Activated naive CD8-positive, alpha-beta T cell (primary cell): ENCODE results near the gene COPG1.
"Not testable (repeated sequence)": the region's sequence is repeated elsewhere in the genome, so short reads cannot be mapped to it uniquely, and the experiment has no call there.

Experiments
- H3K27ac Mint-ChIP-seq: one replicate; pipeline ENCODE4 v1.8.0; 2021; ENCODE audit warnings: mixed read lengths
- H3K27me3 Mint-ChIP-seq: one replicate; pipeline ENCODE4 v1.8.0; 2021; ENCODE audit warnings: mixed read lengths
- H3K36me3 Mint-ChIP-seq: one replicate; pipeline ENCODE4 v1.8.0; 2021; ENCODE audit warnings: mixed read lengths
- H3K4me1 Mint-ChIP-seq: one replicate; pipeline ENCODE4 v1.8.0; 2021; ENCODE audit warnings: low read depth, mixed read lengths
- H3K4me3 Mint-ChIP-seq: one replicate; pipeline ENCODE4 v1.8.0; 2021; ENCODE audit warnings: mild to moderate bottlenecking, mixed read lengths
- H3K9me3 Mint-ChIP-seq: one replicate; pipeline ENCODE4 v1.8.0; 2021; ENCODE audit warnings: low read depth, mixed read lengths

The COPG1 gene

DNA sequence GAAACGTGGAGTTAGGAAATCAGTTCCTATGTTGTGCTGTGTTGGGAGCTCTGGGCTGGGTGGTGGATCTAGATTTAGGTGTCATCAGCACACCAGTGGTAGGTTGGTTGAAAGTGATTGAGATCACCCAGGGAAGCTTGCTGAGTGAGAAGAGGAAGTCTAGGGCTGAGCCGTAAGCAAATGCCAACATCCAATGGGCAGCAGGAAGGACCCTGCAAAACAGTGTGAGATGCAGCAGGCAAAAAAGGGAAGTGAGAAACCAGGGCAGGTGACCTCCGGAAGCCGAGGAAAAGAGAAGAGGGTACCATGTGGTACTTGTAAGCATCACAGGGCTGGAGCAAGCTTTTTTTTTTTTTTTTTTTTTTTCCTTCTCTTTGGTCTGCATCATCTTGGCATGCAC is 15.9 kb upstream of the COPG1 start:
- H3K27me3 Mint-ChIP-seq, result no peaks in the 10 kb centered on the region
- H3K9me3 Mint-ChIP-seq, result no peaks in the 10 kb centered on the region
- no peaks in the 10 kb centered on the region for H3K36me3 Mint-ChIP-seq
- H3K4me3 Mint-ChIP-seq, result no peak overlapping the region
- no peak overlapping the region for H3K27ac Mint-ChIP-seq
- peaks cover 8% of the 10 kb centered on the region for H3K4me1 Mint-ChIP-seq

DNA sequence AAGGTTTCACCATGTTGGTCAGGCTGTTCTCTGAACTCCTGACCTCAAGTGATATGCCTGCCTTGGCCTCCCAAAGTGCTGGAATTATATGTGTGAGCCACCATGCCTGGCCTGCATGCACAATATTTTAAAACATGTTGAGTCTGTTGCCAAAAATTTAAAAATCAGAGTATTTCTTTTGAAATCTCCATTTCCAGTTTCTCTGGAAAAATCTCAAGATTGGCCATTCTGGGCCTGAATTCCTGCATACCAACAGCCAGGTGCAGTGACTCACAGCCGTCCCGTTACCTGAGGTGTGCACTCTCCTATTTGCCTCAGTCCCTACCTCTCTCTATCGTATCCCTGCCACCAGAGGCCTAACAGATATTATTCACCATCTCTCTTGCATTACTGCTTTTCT is 15.0 kb upstream of the COPG1 start:
- H3K27me3 Mint-ChIP-seq, result no peaks in the 10 kb centered on the region
- H3K36me3 Mint-ChIP-seq, result no peaks in the 10 kb centered on the region
- H3K9me3 Mint-ChIP-seq, result no peaks in the 10 kb centered on the region
- H3K27ac Mint-ChIP-seq, result no peak overlapping the region
- H3K4me1 Mint-ChIP-seq, result peaks cover 13% of the 10 kb centered on the region
- H3K4me3 Mint-ChIP-seq, result no peak overlapping the region

DNA sequence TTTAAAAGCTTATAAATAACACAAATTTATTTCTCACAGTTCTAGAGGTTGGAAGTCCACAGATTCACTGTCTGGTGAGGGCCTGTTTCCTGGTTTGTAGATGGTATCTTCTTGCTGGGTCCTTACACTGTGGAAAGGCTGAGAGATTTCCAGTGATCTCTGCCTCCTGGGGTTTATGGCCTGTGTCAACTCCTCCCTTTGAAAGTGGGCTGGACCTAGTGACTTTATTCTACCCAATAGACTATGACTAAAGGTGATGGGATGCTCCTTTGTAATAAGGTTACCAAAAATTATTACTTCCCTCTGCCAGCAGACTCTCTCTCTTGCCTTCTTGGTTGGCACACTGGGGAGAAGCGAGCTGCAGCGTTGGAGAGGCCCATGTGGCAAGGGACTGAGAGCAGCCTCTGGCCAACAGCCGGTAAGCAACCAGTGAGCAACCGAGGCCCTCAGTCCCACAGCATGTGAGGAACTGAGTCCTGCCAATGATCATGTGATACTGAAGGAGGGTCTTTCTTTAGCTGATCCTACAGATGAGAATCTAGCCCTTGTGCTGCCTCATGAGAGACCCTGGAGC is 14.0 kb upstream of the COPG1 start:
- Mint-ChIP-seq H3K27ac (no peak overlapping the region), H3K4me1 (peaks cover 11% of the 10 kb centered on the region), H3K36me3 (no peaks in the 10 kb centered on the region), H3K9me3 (no peaks in the 10 kb centered on the region), H3K4me3 (no peak overlapping the region), H3K27me3 (no peaks in the 10 kb centered on the region)

DNA sequence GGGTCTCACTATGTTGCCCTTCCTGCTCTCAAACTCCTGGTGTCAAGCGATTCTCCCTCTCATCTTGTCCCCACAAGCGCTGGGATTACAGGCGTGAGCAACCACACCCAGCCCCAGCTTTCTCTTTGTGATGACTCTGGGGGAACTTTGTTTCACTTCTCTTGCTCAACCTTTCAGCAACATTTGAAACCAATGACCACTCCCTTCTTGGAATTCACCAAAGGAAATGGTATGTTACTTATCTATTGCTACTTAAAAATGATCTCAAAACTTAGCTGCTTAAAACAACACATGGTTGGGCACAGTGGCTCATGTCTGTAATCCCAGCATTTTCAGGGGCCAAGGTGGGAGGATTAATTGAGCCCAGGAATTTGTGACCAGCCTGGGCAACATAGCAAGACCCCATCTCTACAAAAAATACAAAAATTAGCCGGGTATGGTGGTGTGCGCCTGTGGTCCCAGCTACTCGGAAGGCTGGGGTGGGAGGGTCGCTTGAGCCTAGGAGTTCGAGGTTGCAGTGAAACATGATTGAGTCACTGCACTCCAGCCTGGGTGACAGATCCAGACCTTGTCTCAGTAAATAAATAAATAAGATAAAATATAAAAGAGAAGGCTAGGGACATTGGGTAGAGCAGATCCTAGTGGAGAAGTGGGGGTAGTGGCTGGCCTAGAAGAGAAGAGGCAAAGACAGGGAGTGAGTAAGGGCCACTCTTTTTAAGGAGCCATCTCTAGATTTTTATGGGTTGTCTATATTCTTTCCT is 10.3 kb upstream of the COPG1 start:
- H3K4me3 Mint-ChIP-seq, result no peak overlapping the region
- H3K36me3 Mint-ChIP-seq, result no peaks in the 10 kb centered on the region
- H3K4me1 Mint-ChIP-seq, result peaks cover 4% of the 10 kb centered on the region
- H3K27ac Mint-ChIP-seq, result peak overlapping the region; percentile 38
- no peaks in the 10 kb centered on the region for H3K9me3 Mint-ChIP-seq
- H3K27me3 Mint-ChIP-seq, result no peaks in the 10 kb centered on the region

DNA sequence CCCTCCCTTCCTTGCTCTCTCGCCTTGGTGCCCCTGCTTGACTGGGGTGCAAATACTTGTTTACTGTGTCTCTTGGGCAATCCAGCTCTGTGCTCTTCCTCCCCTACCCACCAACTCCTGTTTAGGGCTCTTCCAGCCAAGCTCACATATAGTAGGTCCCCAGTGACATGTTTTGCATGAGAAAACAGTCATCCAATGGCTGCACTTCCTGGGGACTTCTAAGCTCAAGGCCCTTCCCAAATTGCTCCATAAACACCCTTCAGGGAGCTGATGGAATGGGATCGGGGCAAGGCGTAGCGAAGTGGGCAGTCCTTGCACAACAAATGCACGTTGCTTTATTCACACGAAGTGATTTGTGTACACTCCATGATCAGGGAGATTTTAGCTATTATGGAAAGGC is 9.4 kb upstream of the COPG1 start:
- H3K36me3 Mint-ChIP-seq, result no peaks in the 10 kb centered on the region
- no peaks in the 10 kb centered on the region for H3K27me3 Mint-ChIP-seq
- H3K4me1 Mint-ChIP-seq, result peaks cover 4% of the 10 kb centered on the region
- H3K4me3 Mint-ChIP-seq, result no peak overlapping the region
- no peaks in the 10 kb centered on the region for H3K9me3 Mint-ChIP-seq
- no peak overlapping the region for H3K27ac Mint-ChIP-seq

DNA sequence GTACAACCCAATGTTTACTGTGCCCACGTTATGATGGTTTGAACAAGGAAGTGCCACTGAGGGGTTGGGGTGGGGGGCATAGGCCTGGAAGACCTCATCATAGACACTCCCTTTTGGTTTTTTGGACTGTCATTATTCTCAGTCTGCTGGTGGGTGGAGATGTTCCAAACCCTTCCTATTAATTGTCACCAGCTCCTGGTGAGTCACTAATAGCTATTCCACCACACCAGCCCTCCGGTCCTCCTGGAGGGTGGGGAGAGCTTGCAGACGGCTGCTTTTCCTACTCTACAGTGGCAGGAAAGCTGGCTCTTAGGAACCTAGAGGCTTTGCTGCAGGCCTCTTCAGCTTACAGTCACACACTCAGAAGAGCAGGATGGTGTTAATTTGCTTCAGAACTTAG is 9.0 kb upstream of the COPG1 start:
- no peaks in the 10 kb centered on the region for H3K27me3 Mint-ChIP-seq
- H3K36me3 Mint-ChIP-seq, result no peaks in the 10 kb centered on the region
- no peak overlapping the region for H3K4me3 Mint-ChIP-seq
- no peaks in the 10 kb centered on the region for H3K9me3 Mint-ChIP-seq
- no peak overlapping the region for H3K27ac Mint-ChIP-seq
- peaks cover 6% of the 10 kb centered on the region for H3K4me1 Mint-ChIP-seq

DNA sequence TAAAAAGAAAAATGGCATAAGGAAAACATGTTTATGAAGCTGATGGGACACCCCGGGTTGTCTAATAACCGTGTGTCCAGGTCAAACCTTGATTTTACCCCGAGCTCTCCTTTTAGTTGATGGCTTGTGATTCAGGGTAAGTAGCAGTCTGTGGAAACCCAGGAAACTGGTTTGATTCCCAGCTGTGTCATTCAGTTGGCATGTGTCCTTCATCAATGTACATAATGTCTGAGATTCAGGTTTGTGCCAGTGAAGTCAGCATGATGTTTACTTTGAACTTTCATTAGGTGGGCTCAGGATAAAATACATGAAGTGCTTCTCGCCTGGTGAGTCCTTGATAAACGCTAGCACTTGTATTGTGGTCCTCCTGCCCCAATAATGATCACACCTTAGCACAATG is 4.3 kb upstream of the COPG1 start:
- H3K9me3 Mint-ChIP-seq, result no peaks in the 10 kb centered on the region
- H3K27ac Mint-ChIP-seq, result no peak overlapping the region
- H3K27me3 Mint-ChIP-seq, result no peaks in the 10 kb centered on the region
- peaks cover 25% of the 10 kb centered on the region for H3K4me1 Mint-ChIP-seq
- H3K36me3 Mint-ChIP-seq, result no peaks in the 10 kb centered on the region
- H3K4me3 Mint-ChIP-seq, result no peak overlapping the region

DNA sequence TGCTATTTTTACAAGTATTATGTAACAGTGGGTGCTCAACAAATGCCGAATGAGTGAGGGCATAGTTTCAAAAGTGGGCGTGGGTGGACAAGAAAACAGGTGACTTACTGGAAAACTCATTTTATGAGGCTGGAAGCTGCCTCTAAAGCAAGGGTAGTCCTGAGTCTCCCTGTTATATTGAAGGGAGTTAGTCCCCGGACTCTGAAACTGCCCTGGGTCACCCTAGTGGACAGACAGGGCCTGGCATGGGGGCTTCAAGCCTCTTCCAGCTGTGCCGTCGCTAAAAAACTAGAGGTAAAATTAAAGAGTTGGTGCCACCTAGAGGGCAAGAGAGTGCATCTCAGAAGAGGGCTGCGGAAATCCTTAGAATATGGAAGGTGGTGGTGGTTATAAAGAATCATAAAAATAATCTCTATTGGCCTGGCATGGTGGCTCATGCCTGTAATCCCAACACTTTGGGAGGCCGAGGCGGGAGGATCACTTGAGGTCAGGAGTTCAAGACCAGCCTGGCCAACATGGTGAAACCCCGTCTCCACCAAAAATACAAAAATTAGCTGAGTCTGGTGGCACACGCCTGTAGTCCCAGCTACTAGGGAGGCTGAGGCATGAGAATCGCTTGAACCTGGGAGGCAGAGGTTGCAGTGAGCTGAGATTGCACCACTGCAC is 3.6 kb upstream of the COPG1 start:
- H3K4me1 Mint-ChIP-seq, result peaks cover 30% of the 10 kb centered on the region
- H3K27ac Mint-ChIP-seq, result peak overlapping the region; percentile 30
- H3K4me3 Mint-ChIP-seq, result peak overlapping the region; percentile 4
- not testable (repeated sequence) for H3K27me3 Mint-ChIP-seq, H3K9me3 Mint-ChIP-seq, H3K36me3 Mint-ChIP-seq

DNA sequence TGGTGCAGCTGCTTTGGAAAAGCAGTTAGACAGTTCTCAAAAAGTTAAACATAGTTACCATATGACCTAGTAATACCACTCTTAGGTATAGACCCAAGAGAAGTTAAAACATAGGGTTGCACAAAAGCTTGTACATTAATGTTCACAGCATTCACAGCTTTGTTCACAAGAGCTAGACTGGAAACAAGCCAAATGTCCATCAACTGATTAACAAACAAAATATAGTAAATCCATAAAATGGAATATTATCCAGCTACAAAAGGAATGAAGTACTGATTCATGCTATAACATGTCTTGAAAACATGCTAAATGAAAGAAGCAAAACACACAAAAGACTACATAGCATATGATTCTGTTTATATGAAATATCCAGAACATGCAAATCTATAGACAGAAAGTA is 2.8 kb upstream of the COPG1 start:
- H3K4me1 Mint-ChIP-seq, result peaks cover 30% of the 10 kb centered on the region
- no peaks in the 10 kb centered on the region for H3K9me3 Mint-ChIP-seq
- no peaks in the 10 kb centered on the region for H3K27me3 Mint-ChIP-seq
- H3K4me3 Mint-ChIP-seq, result no peak overlapping the region
- peaks cover 2% of the 10 kb centered on the region for H3K36me3 Mint-ChIP-seq
- H3K27ac Mint-ChIP-seq, result no peak overlapping the region

DNA sequence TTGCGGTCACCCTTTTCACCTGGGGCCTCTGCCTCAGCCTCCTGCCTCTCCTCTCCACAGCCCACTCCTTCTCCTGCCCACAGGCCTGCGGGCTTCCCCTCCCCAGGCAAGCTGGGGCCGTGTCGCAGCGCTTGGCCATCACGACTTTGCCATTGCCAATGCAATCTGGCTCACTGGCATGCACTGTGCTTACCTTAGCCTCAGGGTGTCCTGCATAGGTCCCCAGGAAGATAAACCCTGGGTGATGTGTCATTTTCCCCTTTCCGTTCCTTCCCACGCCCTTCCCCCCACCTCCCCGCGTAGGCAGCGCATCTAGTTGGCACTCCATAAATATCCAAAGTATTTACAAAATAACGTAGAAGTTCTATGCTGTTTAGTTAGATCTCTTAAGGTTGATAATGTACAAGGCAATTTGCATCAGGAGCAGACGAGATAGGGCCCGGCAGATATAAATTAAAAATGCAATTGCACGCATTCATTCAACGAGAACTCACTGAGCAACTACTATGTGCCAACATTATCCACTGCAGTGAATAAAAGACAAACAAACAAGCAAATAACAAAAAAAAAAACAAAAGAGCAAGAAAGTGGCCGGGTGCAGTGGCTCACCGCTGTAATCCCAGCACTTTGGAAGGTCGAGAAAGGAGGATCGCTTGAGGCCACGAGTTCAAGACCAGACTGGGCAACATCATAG is 973 bp upstream of the COPG1 start:
- H3K27ac Mint-ChIP-seq, result peak overlapping the region; percentile 93
- no peaks in the 10 kb centered on the region for H3K27me3 Mint-ChIP-seq
- peaks cover 6% of the 10 kb centered on the region for H3K36me3 Mint-ChIP-seq
- peaks cover 39% of the 10 kb centered on the region for H3K4me1 Mint-ChIP-seq
- H3K9me3 Mint-ChIP-seq, result no peaks in the 10 kb centered on the region
- peak overlapping the region; percentile 97 for H3K4me3 Mint-ChIP-seq

DNA sequence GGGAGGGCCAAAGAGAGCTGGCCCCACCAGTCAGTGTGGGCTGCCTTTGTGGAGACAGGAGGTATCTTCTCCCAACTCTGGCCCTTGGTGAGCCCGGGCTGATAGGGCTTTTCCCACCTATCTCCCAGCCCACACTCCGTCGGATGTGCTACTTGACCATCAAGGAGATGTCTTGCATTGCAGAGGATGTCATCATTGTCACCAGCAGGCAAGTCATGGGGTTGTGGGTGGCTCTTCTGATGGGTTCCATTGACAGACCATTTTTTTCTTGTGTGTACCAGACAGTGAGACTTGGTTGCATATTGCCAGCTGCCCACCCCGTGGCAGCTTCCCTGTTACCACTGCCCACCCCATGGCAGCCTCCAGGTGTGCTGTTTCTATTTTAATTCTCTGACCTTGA is 3.3 kb downstream of the COPG1 start:
- Mint-ChIP-seq H3K4me3 (no peak overlapping the region), H3K4me1 (peaks cover 29% of the 10 kb centered on the region), H3K9me3 (no peaks in the 10 kb centered on the region), H3K36me3 (peaks cover 7% of the 10 kb centered on the region), H3K27ac (no peak overlapping the region), H3K27me3 (no peaks in the 10 kb centered on the region)

DNA sequence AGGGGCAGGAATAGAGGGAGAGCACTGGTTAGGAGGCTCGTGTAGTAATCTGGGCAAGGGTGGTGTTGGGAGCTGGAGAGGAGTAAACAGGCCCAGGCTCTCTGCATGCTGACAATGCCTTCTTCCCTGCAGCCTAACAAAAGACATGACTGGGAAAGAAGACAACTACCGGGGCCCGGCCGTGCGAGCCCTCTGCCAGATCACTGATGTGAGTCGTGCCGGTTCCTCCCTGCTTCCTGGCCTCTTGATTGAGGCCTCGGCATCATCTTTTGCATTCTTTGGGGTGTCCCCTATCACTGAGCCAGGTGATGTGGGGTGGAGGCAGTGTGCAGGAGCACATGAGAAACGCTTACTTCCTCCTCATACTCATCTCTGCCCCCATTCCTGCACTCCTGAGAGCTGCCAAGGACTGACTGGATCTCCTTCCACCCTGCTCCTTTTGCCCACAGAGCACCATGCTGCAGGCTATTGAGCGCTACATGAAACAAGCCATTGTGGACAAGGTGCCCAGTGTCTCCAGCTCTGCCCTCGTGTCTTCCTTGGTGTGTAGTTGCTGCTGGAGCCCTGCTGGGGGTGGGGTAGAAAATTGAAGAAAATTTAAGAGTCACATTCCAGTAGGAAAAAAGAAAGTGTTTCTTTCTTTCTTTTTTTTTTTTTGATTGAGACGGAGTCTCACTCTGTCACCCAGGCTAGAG is 5.3 kb downstream of the COPG1 start:
- no peaks in the 10 kb centered on the region for H3K27me3 Mint-ChIP-seq
- H3K4me1 Mint-ChIP-seq, result peaks cover 20% of the 10 kb centered on the region
- no peaks in the 10 kb centered on the region for H3K9me3 Mint-ChIP-seq
- H3K4me3 Mint-ChIP-seq, result no peak overlapping the region
- H3K27ac Mint-ChIP-seq, result no peak overlapping the region
- H3K36me3 Mint-ChIP-seq, result peaks cover 7% of the 10 kb centered on the region

DNA sequence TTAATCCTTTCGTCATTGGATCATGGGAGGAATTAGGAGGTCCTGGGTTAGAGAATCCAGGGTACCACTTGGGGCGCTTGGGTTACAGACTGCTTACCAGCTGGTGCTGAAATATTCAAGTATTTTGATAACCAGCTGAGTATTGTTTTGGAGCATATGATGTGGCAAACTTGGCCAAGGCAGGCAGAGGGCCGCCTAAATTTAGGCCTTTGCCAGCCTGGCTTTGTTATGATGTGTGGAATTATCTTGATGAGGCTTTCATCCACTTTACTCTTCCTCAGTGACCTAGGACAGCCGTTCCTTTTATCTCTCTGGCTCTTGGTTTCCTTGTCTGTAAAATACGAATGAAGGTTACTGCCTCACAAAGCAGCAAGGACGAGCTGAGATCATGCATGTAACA is 6.9 kb downstream of the COPG1 start:
- Mint-ChIP-seq H3K36me3 (peaks cover 4% of the 10 kb centered on the region), H3K4me1 (peaks cover 12% of the 10 kb centered on the region), H3K27ac (no peak overlapping the region), H3K9me3 (no peaks in the 10 kb centered on the region), H3K27me3 (no peaks in the 10 kb centered on the region), H3K4me3 (no peak overlapping the region)

DNA sequence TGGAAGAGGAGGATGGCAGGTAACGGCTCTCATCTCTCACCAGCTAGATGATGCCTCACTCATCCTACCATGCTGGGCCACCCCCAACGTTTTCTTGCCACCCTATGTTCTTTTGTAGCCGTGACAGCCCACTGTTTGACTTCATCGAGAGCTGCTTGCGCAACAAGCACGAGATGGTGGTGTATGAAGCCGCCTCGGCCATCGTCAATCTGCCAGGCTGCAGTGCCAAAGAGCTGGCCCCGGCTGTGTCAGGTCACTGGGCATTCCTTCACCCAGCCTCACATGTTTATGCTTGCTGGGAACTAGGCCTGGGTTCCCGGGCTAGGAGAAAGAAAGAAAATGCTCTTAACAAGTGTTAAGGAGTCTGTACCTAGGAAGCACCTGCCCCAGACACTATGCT is 8.2 kb downstream of the COPG1 start:
- Mint-ChIP-seq H3K27me3 (no peaks in the 10 kb centered on the region), H3K9me3 (no peaks in the 10 kb centered on the region), H3K4me3 (no peak overlapping the region), H3K27ac (no peak overlapping the region), H3K4me1 (peaks cover 8% of the 10 kb centered on the region), H3K36me3 (peaks cover 4% of the 10 kb centered on the region)
